GM23338 (cell line): Measurements from ENCODE around the gene ZNF792. TPM values are rescaled to one million over a fixed set of nuclear protein-coding genes. Genes with fewer than 3 reads are reported as not detected.
A peak's percentile ranks its signal among the peaks of the same experiment; 100 is the strongest.

ENCODE experiments used
- ATAC-seq: fragments of 200-7000 bp; cut with Tn5 transposase; 3 replicates; pipeline ENCODE4 v1.9.1; 2020
- DNase-seq: peaks from one replicate; pipeline ENCODE4 v3.0.0-alpha.2; 2015; ENCODE audit warnings: low spot score
- H2AFZ ChIP-seq: fragments of 200-600 bp; sonication (generic); 2 replicates; pipeline ENCODE4 v1.8.0; 2016; ENCODE audit warnings: antibody characterized with exemption, mild to moderate bottlenecking, moderate library complexity
- H3F3A ChIP-seq: fragments of 200-600 bp; sonication (generic); replicated peaks from 2 replicates; pipeline ENCODE4 v1.8.0; 2017; ENCODE audit warnings: antibody characterized with exemption, mixed run types, low read depth
- H3K27ac ChIP-seq: fragments of 200-600 bp; sonication (generic); 2 replicates; pipeline ENCODE4 v1.6.1; 2016; ENCODE audit warnings: low read depth
- H3K27me3 ChIP-seq: fragments of 200-600 bp; sonication (generic); 2 replicates; pipeline ENCODE4 v1.8.0; 2016; ENCODE audit warnings: mild to moderate bottlenecking, mixed run types, moderate library complexity; ENCODE audit not compliant: insufficient read depth
- H3K36me3 ChIP-seq: fragments of 200-600 bp; sonication (generic); 2 replicates; pipeline ENCODE4 v1.8.0; 2016; ENCODE audit warnings: mild to moderate bottlenecking; ENCODE audit not compliant: insufficient read depth
- H3K4me1 ChIP-seq: fragments of 200-600 bp; sonication (generic); 2 replicates; pipeline ENCODE4 v1.8.0; 2016; ENCODE audit warnings: mild to moderate bottlenecking, moderate library complexity; ENCODE audit not compliant: insufficient read depth
- H3K4me2 ChIP-seq: fragments of 200-600 bp; sonication (generic); 2 replicates; pipeline ENCODE4 v1.7.1; 2017; ENCODE audit warnings: mixed run types
- H3K4me3 ChIP-seq: fragments of 200-600 bp; sonication (generic); 2 replicates; pipeline ENCODE4 v1.6.1; 2016; ENCODE audit warnings: mixed run types
- H3K79me2 ChIP-seq: fragments of 200-600 bp; sonication (generic); replicated peaks from 2 replicates; pipeline ENCODE4 v1.8.0; 2017; ENCODE audit warnings: mild to moderate bottlenecking; ENCODE audit not compliant: insufficient read depth
- H3K9me2 ChIP-seq: fragments of 200-600 bp; sonication (generic); 2 replicates; pipeline ENCODE4 v1.8.0; 2017; ENCODE audit not compliant: insufficient read depth
- H4K20me1 ChIP-seq: fragments of 200-600 bp; sonication (generic); replicated peaks from 2 replicates; pipeline ENCODE4 v1.8.0; 2017; ENCODE audit warnings: mild to moderate bottlenecking; ENCODE audit not compliant: insufficient read depth
- H3K27ac Mint-ChIP-seq: 2 replicates; pipeline ENCODE4 v1.8.0; 2020; ENCODE audit warnings: inconsistent platforms, mild to moderate bottlenecking, moderate library complexity, mixed read lengths
- H3K27me3 Mint-ChIP-seq: 3 replicates; pipeline ENCODE4 v1.8.0; 2022; ENCODE audit warnings: low read depth, mild to moderate bottlenecking, moderate library complexity, mixed read lengths, inconsistent platforms; ENCODE audit not compliant: insufficient read depth, poor library complexity
- H3K36me3 Mint-ChIP-seq: 3 replicates; pipeline ENCODE4 v1.8.0; 2021; ENCODE audit warnings: low read depth, mild to moderate bottlenecking, inconsistent platforms, moderate library complexity, mixed read lengths
- H3K4me1 Mint-ChIP-seq: 3 replicates; pipeline ENCODE4 v1.8.0; 2020; ENCODE audit warnings: mild to moderate bottlenecking, inconsistent platforms, mixed read lengths
- H3K4me3 Mint-ChIP-seq: 3 replicates; pipeline ENCODE4 v1.8.0; 2021; ENCODE audit warnings: moderate library complexity, mild to moderate bottlenecking, inconsistent platforms, mixed read lengths
- H3K9me3 Mint-ChIP-seq: 3 replicates; pipeline ENCODE4 v1.8.0; 2020; ENCODE audit warnings: moderate library complexity, mild to moderate bottlenecking, inconsistent platforms, mixed read lengths
- EZH2phosphoT487 ChIP-seq: fragments of 200-600 bp; sonication (generic); IDR thresholded peaks from one replicate; pipeline ENCODE4 v1.8.1; 2018; ENCODE audit warnings: antibody characterized with exemption; ENCODE audit not compliant: unreplicated experiment
- NANOG ChIP-seq: IDR thresholded peaks from 2 replicates; pipeline ENCODE4 v1.6.1; 2016; ENCODE audit warnings: antibody characterized with exemption, borderline replicate concordance
- STAT1 ChIP-seq: IDR thresholded peaks from one replicate; pipeline ENCODE4 v1.6.1; 2016; ENCODE audit warnings: antibody characterized with exemption; ENCODE audit not compliant: unreplicated experiment
- ZNF114 ChIP-seq: fragments of 250-450 bp; sonication (Bioruptor Pico); IDR thresholded peaks from 2 replicates; pipeline ENCODE4 v1.5.0; 2020; ENCODE audit warnings: mild to moderate bottlenecking, moderate library complexity
- polyA plus RNA-seq: library from polyadenylated mRNA; unstranded; fragments of >200 nt; fragmentation: Nextera tagmentation; extraction: Ambion mirVana; gene quantifications from 2 replicates; pipeline ENCODE4 v1.2.1, GENCODE V29; 2016
- total RNA-seq: library from RNA; depleted of rRNA; stranded (reverse); fragments of >200 nt; shearing (Covaris generic); gene quantifications from 2 replicates; pipeline ENCODE4 v1.2.3, GENCODE V29; 2014
- TF ChIP-seq, protein P1 (sequence below): fragments of 250-450 bp; sonication (Bioruptor Pico); IDR thresholded peaks from 2 replicates; pipeline ENCODE4 v1.5.0; 2020; ENCODE audit warnings: mild to moderate bottlenecking, moderate library complexity
- TF ChIP-seq, protein P2 (sequence below): IDR thresholded peaks from 2 replicates; pipeline ENCODE4 v1.6.1; 2016; ENCODE audit warnings: antibody characterized with exemption

Gene ZNF792
- total and polyA plus RNA-seq, 2 experiments from 2014 or later = 1.3 to 12.8 TPM

DNA sequence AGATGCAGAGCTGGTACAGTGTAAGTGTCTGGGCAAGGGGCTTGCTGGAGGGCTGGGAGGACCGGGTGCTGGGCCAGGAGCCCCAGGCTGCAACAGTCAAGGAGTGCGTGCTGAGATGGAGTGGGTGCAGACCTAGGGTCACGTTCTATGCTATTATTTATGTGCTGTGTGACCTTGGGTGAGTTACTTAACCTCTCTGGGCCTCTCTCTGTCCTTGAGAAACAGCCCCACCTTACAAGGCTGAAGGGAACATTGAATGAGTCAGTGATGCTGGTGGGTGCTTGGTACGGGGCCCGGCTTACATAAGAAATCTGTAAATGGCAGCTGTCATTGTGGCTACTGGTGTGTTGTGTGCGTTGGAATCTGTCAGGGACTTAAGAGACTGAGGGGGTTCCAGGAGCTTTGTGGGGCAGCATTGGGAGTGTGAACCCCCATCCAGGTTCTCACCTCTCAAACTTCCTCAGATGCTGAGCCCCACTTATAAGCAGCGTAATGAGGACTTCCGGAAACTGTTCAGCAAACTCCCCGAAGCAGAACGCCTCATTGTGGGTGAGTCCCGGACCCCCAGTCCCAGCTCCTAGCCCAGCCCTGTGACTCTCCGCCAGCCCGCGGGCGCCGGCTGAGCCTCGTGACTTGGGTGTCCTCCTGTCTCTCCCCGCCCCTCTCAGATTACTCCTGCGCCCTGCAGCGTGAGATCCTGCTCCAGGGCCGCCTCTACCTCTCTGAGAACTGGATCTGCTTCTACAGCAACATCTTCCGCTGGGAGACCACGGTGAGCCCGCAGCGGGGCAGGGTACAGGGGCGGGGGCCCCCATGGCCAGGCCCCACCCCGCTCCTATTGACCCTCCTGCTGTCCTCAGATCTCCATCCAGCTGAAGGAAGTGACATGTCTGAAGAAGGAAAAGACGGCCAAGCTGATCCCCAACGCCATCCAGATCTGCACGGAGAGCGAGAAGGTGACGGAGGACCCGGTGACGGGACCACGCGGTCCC, 45.7 kb upstream of the ZNF792 start:
- Histone ChIP-seq H3K9me2 (no peaks in the 10 kb centered on the region), H3F3A (peaks cover 39% of the 10 kb centered on the region), H3K79me2 (peaks cover 41% of the 10 kb centered on the region), H2AFZ (no peak overlapping the region), H3K4me1 (no peaks in the 10 kb centered on the region), H4K20me1 (peaks cover 47% of the 10 kb centered on the region), H3K4me2 (no peak overlapping the region), H3K36me3 (peaks cover 52% of the 10 kb centered on the region), H3K4me3 (no peak overlapping the region), H3K27me3 (no peaks in the 10 kb centered on the region), H3K27ac (peak overlapping the region; percentile 39; the same call in 1 of the 2 replicates)
- ATAC-seq = no peak
- Mint-ChIP-seq H3K27ac (no peak overlapping the region), H3K36me3 (peaks cover 85% of the 10 kb centered on the region), H3K4me1 (peaks cover 7% of the 10 kb centered on the region; the same call in 2 of the 3 replicates), H3K27me3 (peaks cover 25% of the 10 kb centered on the region), H3K9me3 (no peaks in the 10 kb centered on the region; the same call in 2 of the 3 replicates), H3K4me3 (no peak overlapping the region)
- TF ChIP-seq, protein P1, sequence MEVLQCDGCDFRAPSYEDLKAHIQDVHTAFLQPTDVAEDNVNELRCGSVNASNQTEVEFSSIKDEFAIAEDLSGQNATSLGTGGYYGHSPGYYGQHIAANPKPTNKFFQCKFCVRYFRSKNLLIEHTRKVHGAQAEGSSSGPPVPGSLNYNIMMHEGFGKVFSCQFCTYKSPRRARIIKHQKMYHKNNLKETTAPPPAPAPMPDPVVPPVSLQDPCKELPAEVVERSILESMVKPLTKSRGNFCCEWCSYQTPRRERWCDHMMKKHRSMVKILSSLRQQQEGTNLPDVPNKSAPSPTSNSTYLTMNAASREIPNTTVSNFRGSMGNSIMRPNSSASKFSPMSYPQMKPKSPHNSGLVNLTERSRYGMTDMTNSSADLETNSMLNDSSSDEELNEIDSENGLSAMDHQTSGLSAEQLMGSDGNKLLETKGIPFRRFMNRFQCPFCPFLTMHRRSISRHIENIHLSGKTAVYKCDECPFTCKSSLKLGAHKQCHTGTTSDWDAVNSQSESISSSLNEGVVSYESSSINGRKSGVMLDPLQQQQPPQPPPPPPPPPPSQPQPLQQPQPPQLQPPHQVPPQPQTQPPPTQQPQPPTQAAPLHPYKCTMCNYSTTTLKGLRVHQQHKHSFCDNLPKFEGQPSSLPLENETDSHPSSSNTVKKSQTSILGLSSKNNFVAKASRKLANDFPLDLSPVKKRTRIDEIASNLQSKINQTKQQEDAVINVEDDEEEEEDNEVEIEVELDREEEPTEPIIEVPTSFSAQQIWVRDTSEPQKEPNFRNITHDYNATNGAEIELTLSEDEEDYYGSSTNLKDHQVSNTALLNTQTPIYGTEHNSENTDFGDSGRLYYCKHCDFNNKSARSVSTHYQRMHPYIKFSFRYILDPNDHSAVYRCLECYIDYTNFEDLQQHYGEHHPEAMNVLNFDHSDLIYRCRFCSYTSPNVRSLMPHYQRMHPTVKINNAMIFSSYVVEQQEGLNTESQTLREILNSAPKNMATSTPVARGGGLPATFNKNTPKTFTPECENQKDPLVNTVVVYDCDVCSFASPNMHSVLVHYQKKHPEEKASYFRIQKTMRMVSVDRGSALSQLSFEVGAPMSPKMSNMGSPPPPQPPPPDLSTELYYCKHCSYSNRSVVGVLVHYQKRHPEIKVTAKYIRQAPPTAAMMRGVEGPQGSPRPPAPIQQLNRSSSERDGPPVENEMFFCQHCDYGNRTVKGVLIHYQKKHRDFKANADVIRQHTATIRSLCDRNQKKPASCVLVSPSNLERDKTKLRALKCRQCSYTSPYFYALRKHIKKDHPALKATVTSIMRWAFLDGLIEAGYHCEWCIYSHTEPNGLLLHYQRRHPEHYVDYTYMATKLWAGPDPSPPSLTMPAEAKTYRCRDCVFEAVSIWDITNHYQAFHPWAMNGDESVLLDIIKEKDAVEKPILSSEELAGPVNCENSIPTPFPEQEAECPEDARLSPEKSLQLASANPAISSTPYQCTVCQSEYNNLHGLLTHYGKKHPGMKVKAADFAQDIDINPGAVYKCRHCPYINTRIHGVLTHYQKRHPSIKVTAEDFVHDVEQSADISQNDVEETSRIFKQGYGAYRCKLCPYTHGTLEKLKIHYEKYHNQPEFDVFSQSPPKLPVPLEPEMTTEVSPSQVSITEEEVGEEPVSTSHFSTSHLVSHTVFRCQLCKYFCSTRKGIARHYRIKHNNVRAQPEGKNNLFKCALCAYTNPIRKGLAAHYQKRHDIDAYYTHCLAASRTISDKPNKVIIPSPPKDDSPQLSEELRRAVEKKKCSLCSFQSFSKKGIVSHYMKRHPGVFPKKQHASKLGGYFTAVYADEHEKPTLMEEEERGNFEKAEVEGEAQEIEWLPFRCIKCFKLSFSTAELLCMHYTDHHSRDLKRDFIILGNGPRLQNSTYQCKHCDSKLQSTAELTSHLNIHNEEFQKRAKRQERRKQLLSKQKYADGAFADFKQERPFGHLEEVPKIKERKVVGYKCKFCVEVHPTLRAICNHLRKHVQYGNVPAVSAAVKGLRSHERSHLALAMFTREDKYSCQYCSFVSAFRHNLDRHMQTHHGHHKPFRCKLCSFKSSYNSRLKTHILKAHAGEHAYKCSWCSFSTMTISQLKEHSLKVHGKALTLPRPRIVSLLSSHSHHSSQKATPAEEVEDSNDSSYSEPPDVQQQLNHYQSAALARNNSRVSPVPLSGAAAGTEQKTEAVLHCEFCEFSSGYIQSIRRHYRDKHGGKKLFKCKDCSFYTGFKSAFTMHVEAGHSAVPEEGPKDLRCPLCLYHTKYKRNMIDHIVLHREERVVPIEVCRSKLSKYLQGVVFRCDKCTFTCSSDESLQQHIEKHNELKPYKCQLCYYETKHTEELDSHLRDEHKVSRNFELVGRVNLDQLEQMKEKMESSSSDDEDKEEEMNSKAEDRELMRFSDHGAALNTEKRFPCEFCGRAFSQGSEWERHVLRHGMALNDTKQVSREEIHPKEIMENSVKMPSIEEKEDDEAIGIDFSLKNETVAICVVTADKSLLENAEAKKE = no peak
- TF ChIP-seq NANOG (no peak), STAT1 (no peak), EZH2phosphoT487 (no peak), ZNF114 (CRISPR knock-in tag) (no peak)
- TF ChIP-seq, protein P2, sequence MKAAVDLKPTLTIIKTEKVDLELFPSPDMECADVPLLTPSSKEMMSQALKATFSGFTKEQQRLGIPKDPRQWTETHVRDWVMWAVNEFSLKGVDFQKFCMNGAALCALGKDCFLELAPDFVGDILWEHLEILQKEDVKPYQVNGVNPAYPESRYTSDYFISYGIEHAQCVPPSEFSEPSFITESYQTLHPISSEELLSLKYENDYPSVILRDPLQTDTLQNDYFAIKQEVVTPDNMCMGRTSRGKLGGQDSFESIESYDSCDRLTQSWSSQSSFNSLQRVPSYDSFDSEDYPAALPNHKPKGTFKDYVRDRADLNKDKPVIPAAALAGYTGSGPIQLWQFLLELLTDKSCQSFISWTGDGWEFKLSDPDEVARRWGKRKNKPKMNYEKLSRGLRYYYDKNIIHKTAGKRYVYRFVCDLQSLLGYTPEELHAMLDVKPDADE = no peak
- DNase-seq = no peak
